Daoy (cell line): ENCODE measurements around the gene ADPGK. TPM values are rescaled to one million over a fixed set of nuclear protein-coding genes. Genes with fewer than 3 reads are reported as not detected.
A peak's percentile ranks its signal among the peaks of the same experiment; 100 is the strongest.

Experiments
- DNase-seq: peaks from one replicate; pipeline ENCODE4 v3.0.0-alpha.2; 2015; ENCODE audit warnings: low read depth
- total RNA-seq: library from RNA; depleted of rRNA; stranded (reverse); fragments of >200 nt; shearing (Covaris generic); gene quantifications from 2 replicates; pipeline ENCODE4 v1.2.3, GENCODE V29; 2014

The ADPGK gene
- total RNA-seq, 1 experiment from 2014 or later: 73.3 TPM

DNA sequence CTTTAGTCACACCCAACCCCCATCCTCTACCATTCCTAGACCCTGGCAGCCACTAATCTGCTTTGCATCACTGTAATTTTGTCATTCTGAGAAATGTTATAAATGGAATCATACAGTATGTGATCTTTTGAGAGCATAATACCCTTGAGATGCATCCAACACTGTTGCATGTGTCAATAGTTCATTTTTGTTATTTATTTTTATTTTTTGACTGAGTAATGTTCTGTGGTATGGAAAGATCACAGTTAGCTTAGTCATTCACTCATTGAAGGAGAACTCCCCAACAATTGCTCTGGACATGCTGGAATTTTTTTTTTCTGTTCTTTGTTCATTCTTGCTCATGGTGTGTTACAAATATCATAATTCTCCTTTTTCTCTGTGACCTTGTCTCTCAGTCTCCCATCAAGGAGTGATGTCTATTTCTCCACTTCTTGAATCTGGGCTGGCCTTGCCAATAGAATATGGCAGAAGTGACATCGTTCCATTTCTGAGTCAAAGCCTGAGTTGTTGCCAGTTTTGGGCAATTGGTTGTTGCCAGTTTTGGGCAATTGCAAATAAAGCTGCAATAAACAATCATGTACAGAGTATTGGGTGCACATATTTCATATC lies 6.8 kb upstream of the ADPGK start:
- DNase-seq: no peak

- DNase-seq: no peak
Measured at GRCh38 chr15:72787526-72787925, 4.0 kb upstream of the ADPGK start.

- DNase-seq: no peak
Measured at GRCh38 chr15:72786676-72787345, 3.3 kb upstream of the ADPGK start.

DNA sequence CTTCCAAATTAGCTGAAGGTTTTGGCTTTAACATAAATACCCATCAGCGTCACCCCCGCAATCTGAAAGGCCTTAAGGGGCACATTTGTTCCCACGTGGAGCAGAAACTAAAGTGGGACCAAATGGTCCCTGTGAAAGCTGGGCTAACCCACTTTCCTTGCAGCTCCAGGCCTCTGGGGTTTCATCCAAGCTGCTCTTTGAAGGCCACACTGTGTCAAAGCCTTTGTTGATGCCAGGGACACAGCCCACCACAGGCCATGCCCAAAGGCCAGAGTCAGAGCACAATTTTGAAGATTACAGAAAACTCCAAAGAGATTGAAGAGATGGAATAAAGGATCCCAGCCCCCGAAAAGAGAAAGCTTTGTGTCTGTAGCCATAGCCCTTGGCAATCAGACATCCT lies 2.7 kb upstream of the ADPGK start:
- DNase-seq: no peak

- DNase-seq: no peak
Measured at GRCh38 chr15:72785841-72786240, 2.3 kb upstream of the ADPGK start.

DNA sequence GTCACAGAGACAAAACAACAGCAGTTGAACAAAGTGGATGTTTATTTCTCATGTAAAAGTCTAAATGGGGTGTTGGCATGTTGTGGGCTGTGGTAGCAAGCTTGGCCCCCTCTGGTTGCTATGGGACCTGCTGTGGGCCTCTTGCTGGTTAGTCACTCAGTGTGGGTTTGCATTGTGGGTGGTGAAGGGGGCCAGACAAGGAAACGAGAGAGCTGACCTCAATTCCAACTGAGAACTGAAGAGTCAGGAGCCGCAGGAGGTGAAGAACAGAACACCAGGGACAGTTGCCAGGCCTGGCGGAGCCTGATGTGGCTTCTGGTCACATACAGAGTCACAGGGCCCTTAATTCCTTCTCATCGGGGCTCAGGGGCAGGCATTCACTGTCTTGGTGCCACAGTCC lies 1.9 kb upstream of the ADPGK start:
- DNase-seq: peak; percentile 79

- DNase-seq: no peak
Measured at GRCh38 chr15:72784456-72784876, 908 bp upstream of the ADPGK start.

- DNase-seq: peak; percentile 40
Measured at GRCh38 chr15:72783004-72783639, 436 bp downstream of the ADPGK start.

- no peak for DNase-seq
Measured at GRCh38 chr15:72782274-72783003, 1.1 kb downstream of the ADPGK start.

- DNase-seq: no peak
Measured at GRCh38 chr15:72781631-72782030, 1.9 kb downstream of the ADPGK start.

DNA sequence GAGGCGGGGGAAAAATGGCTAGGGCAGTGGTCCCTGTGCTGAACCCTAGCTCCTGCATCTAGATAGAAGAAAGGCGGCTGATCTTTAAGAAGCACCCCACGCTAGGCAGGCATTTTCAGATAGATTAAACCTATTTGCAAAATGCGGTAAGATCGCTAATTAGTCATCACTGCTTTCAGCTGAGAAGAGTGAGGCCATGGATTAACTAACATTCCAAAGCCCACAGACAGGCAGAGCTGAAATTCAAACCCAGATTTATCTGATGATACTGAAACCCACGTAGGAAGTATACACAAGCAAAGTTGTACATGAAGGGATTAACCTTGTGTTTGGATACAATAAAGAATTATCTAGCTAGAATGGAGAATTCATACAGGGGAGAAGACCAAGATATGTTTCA lies 4.8 kb downstream of the ADPGK start:
- DNase-seq: no peak

DNA sequence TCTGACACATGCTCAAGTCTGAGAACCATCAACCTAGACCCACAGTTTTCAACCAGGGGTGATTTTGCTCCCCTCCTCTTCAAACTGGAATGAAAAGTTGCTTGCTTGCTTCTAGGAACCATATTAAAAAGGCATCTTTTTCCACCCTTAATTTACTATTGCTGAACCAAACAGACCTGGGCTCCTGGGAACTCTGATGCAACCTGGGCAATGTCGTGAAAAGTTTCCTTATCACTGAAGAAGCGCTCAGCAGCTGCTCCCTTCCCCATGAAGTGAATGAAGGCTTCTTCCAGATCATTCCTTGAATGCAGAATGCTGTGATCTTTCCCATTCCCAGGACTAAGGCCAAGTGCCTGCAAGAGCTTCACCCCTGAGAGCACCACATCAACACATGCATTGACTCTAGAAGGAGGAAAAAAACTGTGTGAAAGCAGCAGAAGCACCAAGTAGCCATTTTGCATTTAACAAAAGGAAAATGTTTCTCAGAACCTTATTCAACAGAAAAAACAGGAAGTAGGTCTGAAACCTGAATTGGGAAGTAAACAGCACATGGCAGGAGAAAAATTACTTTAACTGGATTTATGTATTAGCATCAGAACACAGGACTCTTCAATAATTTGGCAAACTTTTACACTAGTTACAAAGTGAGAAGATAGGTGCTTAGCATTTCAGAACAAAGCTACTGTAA lies 8.7 kb downstream of the ADPGK start:
- DNase-seq: no peak

GRCh38 chr15:72771329-72771725 lies 12.2 kb downstream of the ADPGK start:
- DNase-seq: no peak

GRCh38 chr15:72770673-72771328 lies 12.8 kb downstream of the ADPGK start:
- DNase-seq: no peak

- DNase-seq: no peak
Measured at GRCh38 chr15:72766780-72767179, 16.8 kb downstream of the ADPGK start.

GRCh38 chr15:72766025-72766424 lies 17.5 kb downstream of the ADPGK start:
- no peak for DNase-seq

DNA sequence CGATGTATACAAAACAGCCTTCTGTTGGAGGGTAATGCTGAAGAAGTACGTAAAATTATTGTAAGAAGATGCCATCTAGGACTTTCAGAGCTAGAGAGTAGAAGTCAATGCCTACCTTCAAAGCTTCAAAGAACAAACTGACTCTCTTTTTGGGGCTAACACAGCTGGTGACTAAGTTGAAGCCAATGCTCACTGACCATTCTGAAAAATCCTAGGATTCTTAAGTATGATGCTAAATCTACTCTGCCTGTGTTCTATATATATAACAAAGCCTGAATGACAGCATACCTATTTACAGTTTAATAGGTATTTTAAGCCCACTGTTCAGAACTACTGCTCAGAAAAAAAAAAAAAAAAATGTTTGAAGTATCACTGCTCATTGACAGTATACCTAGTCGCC lies 18.9 kb downstream of the ADPGK start:
- DNase-seq: no peak

DNA sequence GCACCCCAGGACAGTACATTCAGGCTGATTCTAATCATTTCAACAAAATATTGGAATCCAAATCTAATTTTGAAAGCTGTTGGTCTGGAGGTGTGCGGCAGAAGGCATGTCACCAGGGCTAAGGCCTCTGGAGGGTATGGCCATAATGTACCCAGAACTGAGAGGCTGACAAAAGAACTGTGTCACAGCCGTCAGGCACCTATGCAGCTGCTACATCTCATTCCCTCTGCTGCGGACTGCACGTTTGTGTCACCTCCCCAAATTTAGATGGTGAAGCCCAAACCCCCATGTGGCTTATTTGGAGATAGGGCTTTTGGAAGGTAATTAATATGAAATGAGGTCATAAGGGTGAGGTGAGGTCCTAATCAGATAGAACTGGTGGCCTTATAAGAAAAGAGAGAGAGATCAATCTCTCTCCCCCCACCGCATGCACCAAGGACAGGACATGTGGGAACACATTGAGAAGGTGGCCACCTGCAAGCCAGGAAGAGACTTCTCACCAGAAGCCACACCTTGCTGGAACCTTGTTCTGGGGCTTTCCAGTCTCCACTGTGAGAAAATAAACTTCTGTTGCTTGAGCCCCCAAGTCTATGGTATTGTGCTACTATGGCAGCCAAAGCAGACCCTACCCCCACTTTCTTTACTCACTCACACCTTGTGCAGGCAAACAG lies 22.8 kb downstream of the ADPGK start:
- DNase-seq: no peak

GRCh38 chr15:72758182-72758581 lies 25.4 kb downstream of the ADPGK start:
- DNase-seq: peak; percentile 89

DNA sequence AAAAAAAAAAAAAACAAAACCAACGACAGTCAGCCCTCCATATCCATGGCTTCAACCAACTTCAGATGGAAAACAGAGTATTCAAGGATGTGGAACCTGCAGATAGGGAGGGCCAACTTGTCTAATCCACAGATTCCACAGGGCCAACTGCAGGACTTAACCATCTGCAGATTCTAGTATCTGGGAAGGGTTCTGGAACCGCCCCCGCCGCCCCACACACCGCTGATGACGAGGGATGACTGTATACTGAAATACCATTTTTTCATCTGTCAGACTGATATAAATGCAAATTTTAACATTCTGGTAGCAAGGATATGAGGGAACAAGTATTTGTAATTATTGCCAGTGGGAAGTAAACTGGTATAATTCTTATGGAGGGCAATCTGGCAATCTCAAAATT lies 29.5 kb downstream of the ADPGK start:
- DNase-seq: no peak
